Measurements from ENCODE around the gene USP54. TPM values are rescaled to one million over a fixed set of nuclear protein-coding genes. Genes with fewer than 3 reads are reported as not detected.

The USP54 gene
- total and polyA plus RNA-seq, 2 of the 13 experiments (the other 11 are each of a cell fraction or from before 2014, with no cell fraction given): 18.1 to 25.0 TPM

DNA sequence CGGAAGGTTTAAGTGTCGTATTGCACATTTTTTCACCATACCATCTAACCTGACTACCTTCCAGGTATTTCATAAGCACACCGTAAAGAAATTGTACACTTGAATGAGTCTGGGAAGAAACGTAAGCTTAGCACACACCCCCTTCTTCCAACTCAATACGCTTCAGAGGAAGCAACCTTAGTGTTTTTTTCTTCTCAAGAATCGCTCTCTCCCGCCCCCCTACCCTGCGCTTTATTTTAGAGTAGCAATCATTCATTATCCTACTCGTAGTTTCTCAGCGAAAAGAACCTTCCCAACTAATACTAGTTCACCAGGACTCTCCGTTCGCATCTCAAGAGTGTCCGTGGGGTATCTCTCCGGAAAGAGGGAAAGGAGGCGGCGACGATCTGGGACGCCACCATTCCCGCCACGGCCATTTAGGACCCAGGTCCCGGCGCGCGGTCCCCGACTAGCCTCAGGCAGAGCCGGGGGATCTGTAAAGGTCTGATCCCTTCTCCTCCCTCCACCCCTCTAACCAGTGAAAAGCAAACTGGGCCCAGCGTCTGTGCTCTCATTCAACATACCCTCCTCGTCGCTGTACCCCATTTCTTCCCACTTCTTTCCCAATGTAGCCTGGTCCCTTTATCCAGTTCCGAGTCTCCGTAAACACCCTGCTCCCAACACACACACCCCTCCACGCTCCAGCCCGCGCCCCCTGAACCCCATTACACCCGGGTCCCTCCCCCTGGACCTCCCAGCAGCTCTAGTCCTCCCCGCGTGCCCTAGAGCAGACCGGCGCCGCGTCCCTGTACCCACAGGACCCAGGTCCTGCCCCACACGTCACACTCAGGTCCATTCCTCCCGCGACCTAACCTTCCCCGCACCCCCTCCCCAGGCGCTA is 34.1 kb upstream of the USP54 start (continued):
- TF ChIP-seq THAP9 (CRISPR knock-in tag; IDR thresholded peaks at IDR 0.05; ENCODE audit: borderline replicate concordance) (0 out of 2 replicates have a peak, but pooled peaks have one; percentile 27), ELF1 (CRISPR knock-in tag; IDR thresholded peaks at IDR 0.05) (no peak), KAT7 (CRISPR knock-in tag; IDR thresholded peaks at IDR 0.05; ENCODE audit: borderline replicate concordance) (no peak), ZNF761 (CRISPR knock-in tag; conservative IDR thresholded peaks at IDR 0.05) (no peak), SRSF4 (IDR thresholded peaks at IDR 0.05; ENCODE audit: low read depth, low read length, poor library complexity, severe bottlenecking) (no peak), ZNF674 (CRISPR knock-in tag; IDR thresholded peaks at IDR 0.05; ENCODE audit: low read depth) (no peak), ZNF275 (CRISPR knock-in tag; IDR thresholded peaks at IDR 0.05; ENCODE audit: borderline replicate concordance) (no peak), NFE2L1 (CRISPR knock-in tag; IDR thresholded peaks at IDR 0.05; ENCODE audit: borderline replicate concordance) (no peak), ZFP1 (CRISPR knock-in tag; IDR thresholded peaks at IDR 0.05) (no peak), SP140L (CRISPR knock-in tag; IDR thresholded peaks at IDR 0.05; ENCODE audit: borderline replicate concordance) (no peak), HOXD1 (CRISPR knock-in tag; IDR thresholded peaks at IDR 0.05) (no peak)
- TF ChIP-seq, protein P1, sequence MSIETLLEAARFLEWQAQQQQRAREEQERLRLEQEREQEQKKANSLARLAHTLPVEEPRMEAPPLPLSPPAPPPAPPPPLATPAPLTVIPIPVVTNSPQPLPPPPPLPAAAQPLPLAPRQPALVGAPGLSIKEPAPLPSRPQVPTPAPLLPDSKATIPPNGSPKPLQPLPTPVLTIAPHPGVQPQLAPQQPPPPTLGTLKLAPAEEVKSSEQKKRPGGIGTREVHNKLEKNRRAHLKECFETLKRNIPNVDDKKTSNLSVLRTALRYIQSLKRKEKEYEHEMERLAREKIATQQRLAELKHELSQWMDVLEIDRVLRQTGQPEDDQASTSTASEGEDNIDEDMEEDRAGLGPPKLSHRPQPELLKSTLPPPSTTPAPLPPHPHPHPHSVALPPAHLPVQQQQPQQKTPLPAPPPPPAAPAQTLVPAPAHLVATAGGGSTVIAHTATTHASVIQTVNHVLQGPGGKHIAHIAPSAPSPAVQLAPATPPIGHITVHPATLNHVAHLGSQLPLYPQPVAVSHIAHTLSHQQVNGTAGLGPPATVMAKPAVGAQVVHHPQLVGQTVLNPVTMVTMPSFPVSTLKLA (IDR thresholded peaks at IDR 0.05): no peak
- TF ChIP-seq, protein P2, sequence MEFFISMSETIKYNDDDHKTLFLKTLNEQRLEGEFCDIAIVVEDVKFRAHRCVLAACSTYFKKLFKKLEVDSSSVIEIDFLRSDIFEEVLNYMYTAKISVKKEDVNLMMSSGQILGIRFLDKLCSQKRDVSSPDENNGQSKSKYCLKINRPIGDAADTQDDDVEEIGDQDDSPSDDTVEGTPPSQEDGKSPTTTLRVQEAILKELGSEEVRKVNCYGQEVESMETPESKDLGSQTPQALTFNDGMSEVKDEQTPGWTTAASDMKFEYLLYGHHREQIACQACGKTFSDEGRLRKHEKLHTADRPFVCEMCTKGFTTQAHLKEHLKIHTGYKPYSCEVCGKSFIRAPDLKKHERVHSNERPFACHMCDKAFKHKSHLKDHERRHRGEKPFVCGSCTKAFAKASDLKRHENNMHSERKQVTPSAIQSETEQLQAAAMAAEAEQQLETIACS (CRISPR knock-in tag; IDR thresholded peaks at IDR 0.05): no peak
- TF ChIP-seq, protein P3, sequence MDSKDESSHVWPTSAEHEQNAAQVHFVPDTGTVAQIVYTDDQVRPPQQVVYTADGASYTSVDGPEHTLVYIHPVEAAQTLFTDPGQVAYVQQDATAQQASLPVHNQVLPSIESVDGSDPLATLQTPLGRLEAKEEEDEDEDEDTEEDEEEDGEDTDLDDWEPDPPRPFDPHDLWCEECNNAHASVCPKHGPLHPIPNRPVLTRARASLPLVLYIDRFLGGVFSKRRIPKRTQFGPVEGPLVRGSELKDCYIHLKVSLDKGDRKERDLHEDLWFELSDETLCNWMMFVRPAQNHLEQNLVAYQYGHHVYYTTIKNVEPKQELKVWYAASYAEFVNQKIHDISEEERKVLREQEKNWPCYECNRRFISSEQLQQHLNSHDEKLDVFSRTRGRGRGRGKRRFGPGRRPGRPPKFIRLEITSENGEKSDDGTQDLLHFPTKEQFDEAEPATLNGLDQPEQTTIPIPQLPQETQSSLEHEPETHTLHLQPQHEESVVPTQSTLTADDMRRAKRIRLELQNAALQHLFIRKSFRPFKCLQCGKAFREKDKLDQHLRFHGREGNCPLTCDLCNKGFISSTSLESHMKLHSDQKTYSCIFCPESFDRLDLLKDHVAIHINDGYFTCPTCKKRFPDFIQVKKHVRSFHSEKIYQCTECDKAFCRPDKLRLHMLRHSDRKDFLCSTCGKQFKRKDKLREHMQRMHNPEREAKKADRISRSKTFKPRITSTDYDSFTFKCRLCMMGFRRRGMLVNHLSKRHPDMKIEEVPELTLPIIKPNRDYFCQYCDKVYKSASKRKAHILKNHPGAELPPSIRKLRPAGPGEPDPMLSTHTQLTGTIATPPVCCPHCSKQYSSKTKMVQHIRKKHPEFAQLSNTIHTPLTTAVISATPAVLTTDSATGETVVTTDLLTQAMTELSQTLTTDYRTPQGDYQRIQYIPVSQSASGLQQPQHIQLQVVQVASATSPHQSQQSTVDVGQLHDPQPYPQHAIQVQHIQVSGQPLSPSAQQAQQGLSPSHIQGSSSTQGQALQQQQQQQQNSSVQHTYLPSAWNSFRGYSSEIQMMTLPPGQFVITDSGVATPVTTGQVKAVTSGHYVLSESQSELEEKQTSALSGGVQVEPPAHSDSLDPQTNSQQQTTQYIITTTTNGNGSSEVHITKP (CRISPR knock-in tag; IDR thresholded peaks at IDR 0.05; ENCODE audit: low read depth): 0 out of 2 replicates have a peak, but pooled peaks have one; percentile 6
